Measurements from ENCODE around the gene ZNF746.

ZNF746 gene

GRCh38 chr7:149422914-149423301, 74.7 kb downstream of the ZNF746 start:
- peak; percentile 49 for DNase-seq (ENCODE audit: extremely low spot score)
- ChIA-PET POLR2A (no interaction called here), CTCF (interaction anchor here (0.7 to 3.6 kb wide), 25 partner anchors 8 to 448 kb away, joined by 3 to 29 read pairs (median 4); partner anchors contain the start of genes ZNF777 and ZNF783)
- no peak for TF ChIP-seq CTCF (IDR thresholded peaks at IDR 0.05; ENCODE audit: control extremely low read depth, extremely low read depth, low read depth, missing control alignments)
